CD4-positive, alpha-beta T cell treated with Interleukin-17A for 1 hour (primary cell): ENCODE measurements around the gene NOX5.
A peak's percentile ranks its signal among the peaks of the same experiment; 100 is the strongest.
"Not testable (repeated sequence)": the region's sequence is repeated elsewhere in the genome, so short reads cannot be mapped to it uniquely, and the experiment has no call there.

Source experiments
- DNase-seq: peaks from one replicate; pipeline ENCODE4 v3.0.0-alpha.2; 2020

Gene NOX5

DNA sequence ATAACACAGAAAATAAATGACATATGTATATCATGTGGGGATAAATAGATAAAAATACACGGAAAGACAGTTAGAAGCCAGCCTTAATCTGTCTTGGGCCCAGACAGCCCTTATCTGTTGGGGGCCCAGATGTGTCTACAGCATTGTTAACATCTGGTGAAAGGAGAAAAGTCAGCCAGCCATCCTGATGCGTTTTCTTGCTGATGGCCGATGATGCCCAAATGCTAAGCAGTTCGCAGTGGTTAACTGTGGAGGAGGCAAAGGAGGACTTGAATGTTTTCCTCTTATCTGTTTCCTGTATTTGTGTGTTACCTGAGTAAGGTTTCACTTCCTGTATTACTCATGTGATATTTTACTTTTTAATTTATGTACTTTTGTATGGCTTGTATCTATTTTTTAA, 46.2 kb downstream of the NOX5 start:
- peak; percentile 25 for DNase-seq

DNA sequence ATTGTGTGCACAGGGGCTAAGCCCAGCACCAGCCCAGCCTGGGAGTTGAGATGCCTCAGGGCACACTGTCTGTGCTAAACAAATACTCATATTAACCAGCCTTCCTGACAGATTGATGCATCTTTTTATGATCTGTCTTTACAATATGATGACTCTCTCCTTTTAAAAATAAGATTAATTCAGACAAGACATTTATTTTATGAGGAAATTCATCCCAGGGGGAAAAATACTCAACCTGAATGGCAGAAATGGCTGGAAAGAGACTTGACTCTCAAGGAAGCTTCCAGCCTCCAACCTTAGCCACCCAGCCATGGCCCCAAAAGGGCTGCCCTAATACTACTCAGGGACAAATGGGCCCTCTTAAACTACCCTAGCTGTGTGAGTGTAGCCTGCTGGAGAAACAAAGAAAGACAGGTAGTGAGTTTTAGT, 46.9 kb downstream of the NOX5 start:
- no peak for DNase-seq

DNA sequence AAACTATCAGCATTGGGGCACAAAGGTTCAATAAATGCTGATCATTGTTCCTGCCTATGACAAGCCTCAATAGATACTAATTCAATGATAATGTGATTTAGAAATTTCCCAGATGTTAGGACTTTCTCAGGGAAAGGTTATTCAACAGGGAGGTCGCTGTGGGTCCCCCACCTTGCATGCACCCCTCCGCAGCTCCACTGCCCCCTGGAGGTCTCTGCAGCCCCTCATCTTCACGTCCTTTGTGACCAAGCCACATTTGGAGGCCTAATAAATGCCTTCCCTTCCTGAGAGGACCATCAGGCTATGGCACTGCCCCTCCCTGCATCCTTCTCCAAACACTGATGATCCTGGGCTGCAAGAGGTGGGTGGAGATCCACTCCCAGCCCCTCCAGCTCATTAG, 50.2 kb downstream of the NOX5 start:
- DNase-seq: no peak

DNA sequence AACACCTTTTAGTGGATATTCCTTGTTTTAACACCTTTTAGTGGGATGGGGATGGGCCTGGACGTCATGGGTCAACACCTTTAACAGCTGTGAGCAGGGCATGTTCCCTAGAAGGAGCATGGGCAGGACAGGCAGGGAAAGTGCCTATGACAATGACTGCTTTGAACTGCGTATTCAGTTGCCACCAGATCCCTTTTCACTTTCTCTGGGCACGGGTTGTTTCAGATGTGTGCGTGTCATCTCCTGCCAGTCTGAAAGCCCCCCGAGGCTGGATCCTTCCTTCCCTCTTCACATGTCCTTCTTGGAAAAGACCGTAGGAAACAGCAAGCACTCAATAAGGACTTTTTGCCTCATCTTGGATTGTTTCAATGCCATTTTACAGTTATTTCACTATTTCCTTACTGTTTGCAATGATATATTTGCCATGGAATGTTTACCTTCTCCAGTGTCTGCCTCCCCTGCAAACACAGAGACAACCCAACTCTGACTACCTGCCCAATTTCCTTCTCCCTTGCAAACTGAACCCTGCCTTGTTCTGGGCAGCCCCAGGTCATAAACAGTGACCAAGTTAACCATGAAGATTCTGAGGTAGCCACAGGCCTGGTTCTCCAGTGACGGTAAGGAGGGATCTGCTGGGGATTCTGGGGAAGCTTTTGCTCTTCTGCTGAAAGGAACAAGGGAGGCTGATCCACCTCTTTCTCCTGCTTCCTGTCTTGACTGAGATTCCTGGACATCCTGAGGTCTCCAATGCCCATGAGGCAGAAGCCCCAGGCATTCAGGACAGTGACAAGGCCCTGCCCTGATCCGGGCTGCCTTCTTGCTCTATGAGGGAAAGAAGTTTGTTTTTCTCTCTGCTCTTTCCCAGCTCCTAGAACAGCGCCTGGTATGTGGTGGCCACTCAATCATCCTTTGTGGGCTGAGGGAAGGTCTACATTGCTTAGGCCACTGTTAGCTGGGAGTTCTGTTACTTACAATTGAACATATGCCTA, 51.8 kb downstream of the NOX5 start:
- DNase-seq: no peak

DNA sequence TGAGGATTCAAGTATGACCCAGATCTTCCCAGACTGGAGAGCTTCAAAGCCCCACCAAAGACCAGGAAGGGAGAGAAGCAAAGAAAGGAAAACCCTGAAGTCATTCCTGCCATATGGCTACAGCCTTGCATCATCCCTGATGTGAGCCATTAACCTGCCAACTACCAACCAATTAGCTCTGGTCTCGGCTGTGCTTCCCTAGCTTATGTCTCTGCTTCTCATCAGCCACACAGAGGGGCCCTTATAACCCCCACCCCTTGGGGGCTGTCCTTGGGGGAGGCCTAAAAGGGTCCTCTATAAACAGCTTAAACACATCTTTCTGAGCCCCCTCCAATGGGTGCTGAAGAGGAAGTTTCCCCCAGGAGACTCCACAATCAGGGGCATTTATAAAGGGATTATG, 52.8 kb downstream of the NOX5 start:
- no peak for DNase-seq

DNA sequence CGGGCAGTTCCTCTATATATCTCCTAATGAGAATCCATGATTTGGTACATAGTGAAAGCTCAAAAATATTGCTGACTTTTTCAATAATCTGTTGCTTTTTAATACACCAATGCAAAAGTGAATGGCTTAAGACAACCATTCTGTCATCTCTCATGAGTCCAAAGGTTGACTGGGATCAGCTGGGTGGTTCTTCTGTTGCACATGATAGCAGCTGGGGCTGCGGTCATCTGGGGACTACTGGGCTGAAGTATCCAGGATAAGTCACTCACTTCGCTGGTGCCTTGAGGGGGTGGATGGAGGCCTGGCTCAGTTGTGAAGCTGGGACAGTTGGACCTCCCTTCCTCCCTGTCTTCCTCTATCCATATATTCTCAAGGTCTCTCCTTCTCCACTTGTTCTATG, 53.7 kb downstream of the NOX5 start:
- no peak for DNase-seq

DNA sequence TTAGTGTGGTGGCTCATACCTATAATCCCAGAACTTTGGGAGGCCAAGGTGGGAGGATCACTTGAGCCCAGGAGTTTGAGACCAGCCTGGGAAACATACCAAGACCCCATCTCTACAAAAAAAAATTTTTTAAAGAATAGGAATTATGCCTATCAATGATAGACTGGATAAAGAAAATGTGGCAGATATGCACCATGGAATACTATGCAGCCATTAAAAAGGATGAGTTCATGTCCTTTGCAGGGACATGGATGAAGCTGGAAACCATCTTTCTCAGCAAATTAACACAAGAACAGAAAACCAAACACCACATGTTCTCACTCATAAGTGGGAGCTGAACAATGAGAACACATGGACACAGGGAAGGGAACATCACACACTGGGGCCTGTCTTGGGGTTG, 54.8 kb downstream of the NOX5 start:
- not testable (repeated sequence) for DNase-seq

DNA sequence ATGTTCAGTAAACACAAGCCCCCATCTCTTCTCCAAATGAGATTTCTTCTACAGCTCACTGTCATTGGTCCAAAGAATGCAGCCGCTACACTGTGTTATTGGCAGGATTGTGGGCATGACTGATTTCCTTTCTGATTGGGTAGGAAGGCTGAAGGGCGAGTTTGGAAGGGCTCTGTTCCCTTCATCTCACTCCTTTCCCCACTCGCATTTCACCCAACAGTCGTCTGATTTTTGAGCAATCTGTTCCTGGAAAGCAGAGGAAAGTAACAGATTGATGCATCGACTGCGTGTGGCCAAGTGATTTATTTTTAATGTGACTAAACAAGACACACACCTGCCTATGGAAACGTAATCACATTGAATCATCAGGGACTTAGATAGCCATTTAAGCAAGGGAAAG, 55.5 kb downstream of the NOX5 start:
- no peak for DNase-seq

DNA sequence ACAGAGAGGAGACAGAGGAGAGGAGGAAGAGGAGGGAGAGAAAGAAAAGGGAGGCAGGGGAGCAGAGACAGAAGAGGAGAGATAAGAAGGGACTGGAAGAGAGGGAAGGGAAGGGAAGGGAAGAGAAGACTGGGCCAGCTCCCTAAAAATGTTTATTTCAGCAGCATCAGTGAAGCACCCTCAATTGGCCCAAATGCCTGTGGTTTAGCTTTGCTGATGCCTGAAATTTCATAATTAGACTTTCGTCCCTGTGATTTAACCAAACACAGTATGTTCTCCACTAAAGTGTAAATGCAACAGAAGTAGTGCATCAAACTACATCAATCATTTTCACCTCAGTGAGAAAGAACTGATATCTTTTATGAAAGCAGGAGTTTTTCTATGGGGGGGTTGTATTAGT, 55.9 kb downstream of the NOX5 start:
- no peak for DNase-seq

DNA sequence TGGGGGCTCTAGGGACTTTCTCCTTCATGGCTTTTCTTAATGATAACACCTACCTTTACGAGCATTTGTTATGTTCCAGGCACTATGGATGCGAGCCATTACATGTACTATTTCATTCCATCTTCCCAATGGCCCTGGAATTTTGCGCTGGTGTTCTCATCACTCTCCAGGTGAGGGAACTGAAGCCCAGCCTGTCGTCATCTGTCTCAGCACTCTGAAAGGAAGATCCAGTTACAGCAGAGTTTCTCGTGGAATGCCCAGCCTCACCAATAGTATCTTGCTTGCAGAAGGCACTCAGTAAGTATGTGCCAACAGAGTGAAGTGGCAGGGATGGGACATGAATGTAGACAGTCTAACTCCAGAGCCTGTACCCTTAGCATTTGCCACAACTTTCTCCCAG, 56.8 kb downstream of the NOX5 start:
- no peak for DNase-seq

DNA sequence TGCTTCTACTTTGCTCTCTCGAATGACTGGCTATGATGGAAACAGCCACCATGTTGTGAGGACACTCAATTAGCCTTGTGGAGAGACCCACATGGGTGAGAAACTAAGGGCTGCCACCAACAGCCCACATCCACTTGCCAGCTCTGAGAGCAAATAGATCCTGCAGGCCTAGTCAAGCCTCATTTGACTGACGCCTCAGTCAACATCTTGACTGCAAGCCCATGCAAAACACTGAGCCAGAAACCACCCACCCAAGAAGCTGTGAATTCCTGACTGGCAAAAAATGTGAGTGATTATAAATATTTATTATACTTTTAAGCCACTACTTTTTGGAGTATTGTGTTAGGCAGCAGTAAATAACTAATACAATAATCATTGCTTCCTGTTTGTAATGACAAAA, 58.4 kb downstream of the NOX5 start:
- DNase-seq: no peak

DNA sequence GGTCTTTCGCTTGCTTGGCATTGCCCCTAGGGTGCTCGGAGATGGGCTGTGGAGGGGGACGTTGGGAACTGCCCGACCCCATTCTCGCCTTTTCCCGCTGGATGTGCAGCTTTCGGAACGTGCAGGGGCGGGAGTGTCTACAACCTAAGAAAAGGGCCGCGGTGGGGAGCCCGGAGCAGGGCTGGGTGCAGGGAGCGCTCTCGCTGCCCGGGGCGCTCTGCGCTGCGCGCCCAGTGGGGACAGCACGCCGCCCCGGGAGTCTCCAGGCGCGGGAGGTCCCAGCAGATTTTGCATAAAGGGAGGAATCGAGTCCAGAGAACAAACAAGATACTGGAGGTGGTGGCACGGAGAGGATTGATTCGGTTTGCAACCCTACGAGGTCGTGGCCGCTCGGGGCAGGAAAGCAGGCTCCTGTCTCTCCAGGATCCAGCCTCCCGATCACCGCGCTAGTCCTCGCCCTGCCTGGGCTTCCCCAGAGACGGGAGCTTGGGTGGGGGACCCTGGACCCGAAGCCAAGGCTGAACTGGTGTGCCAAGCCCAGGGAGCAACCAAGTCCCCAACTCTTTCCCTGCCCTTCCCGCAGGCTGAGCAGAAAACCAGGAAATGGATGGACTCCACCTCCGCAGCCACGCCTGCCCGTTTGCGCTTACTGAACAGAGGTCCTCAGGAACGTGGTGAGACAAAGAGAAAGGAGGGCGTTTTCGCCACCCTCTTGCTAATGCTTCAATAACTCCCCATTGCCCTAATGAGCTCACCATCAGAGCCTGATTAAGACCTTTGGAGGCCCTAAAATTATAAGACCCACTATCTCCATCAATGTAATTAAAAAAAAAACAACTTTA, 59.7 kb downstream of the NOX5 start:
- no peak for DNase-seq

DNA sequence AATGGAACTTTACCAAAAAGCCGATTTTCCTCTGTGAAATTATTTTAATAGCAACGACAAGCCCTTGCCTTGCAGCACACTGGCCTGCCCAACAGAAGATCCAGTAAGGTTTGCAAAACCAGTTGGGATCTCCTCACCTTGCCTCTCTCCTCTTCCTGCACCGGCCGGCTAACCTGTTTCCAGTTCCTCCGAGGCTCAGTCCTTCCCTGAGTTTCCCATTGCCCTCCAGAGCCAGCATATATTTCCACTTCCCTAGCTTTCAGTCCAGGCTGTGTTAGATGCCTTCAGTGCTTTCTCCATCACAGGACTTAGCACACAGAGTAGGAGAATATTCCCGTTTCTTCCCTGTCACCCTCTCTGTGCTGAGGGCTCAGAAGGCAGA, 60.3 kb downstream of the NOX5 start:
- DNase-seq: no peak

DNA sequence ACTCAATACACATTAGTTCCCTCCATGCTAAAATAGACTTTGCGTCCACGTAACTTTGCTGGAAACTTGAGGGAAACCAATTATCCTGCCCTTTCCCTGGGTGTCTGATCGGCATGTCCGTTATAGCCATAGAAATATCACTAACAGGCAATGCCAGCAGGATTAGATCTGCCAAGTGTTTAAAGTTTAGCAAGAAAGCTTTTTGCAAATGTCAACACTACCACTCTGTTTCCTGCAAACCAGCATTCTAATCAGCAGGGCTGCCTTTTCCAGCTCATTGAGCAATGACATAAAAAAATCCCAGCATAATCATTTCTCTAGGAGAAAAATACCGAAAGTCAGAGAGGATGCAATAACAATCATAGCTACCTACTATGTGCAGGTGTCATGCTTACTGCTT, 60.9 kb downstream of the NOX5 start:
- no peak for DNase-seq

DNA sequence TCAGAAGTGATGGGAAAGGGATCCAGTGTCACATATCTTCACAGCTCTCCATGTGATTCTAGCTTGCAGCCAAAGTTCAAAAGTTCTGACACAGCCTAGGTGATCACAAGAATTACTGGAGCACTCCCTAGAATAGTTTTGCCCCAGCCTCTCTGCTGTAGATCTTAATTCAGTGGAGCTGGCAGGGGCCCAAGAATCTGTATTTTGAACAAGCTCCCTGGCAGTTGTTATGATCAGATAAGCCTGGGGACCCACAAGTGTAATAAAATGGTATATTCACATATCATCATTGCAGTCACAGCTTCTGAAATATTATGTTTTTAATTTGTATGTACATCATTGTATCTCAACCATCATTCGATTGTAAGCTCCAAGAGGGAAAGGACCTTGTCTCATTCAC, 62.3 kb downstream of the NOX5 start:
- DNase-seq: no peak

DNA sequence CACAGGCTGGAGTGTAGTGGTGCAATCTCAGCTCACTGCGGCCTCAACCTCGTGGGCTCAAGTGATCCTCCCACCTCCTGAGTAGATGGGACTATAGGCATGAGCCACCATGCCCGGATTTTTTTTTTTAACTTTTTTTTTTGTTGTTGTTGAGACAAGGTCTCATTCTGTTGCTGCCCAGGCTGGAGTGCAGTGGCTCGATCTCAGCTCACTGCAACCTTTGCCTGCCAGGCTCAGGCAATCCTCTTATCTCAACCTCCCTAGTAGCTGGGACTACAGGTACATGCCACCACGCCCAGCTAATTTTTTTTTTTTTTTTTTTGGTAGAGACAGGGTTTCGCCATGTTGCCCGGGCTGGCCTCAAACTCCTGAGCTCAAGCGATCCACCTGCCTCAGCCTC, 64.1 kb downstream of the NOX5 start:
- no peak for DNase-seq

DNA sequence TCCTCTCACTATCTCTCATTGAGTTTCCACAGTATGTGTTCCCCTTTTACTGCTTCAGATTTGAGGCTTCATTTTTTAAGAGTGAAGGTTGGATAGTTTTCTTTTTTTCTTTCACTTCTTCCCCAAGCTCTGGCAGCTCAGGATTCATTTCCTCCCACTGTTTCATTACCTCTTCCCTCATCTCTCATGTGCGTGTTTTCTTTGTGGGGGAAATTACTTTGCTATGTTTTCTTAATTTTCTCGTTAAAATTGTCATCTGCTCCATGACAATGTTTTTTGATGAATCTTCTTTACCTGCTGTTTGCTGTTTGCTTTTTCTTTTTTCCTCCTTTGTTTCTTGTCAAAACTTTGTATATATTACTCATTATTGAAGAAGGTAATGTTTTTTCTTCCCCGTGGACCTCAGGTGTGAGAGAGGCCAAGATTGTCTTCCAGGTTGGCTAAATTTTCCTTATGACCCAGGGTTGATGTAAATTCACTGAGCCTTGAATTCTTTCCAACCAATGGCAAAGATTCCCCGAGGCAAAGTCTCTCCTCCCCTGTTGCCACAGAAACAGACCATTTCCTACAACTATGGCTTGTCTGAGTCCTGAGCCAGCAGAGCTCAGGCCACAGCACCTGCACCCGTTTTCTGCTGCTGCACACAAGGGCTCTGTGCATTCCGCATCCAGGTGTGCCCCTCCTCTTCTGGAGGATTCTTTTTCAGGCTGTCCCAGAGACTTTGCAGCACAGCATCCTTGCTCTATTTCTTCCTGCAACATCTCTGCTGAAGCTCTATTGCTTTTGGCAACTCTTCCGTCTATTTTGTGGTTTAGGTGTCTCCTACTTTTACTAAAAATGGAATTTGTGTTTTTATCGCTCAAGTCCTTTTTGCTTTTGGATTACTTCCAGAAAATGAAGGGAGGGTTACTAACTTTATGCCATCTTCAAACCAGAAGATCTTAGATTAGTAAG, 66.1 kb downstream of the NOX5 start:
- no peak for DNase-seq

DNA sequence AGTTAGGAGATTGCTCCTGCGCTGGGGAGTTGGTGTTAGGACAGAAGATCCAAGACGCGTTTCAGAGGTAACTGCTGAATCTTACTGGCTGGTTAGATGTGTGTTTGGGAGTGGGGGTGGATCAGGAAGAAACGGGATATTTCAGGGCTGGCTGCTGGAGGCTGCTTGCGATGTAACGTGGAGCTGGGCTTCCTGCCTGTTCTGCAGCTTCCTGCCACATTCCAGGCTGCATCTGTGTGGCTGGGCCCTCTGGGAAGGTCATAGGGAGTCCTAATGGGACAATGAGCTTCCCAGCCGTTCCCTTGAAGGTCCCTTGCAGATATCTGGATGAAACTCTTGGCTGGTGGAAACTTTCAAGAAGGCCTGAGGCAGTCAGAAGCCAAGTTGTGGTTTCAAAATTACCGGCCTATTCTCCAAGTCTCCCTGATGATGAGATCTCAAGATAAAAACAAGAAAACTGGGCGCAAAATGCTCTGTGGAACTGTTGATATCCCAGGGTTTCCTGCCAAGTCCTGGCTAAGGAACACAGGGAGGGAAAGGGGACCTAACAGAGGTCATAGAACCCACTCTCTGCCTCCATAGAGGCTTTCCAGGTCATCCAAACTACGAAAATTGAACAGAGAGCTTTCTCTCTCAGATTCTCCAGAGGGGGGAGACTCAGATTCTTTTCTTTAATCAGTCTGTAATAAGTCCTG, 67.0 kb downstream of the NOX5 start:
- no peak for DNase-seq

DNA sequence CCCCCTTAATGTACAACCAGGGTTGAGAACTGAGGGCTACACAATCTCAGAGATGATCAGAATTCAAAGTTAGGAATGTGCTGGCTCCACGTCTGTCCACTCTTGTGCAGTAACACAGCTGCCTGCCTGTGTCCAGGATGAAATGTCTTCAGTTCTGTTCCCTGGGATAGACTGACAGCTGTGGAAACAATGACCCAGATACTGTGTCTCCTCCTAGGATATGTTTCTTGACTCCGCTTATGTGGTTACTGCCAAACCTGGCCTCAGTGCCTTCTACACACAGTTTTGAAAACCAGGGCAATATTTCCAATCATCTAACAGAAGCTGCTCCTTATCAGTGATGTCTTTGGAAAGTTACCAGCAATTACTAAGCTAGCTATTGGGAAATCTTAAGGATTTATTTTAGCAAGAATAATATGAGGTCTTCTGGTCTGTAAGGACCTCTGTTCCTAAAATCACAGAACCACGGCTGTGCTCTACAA, 67.6 kb downstream of the NOX5 start:
- no peak for DNase-seq

DNA sequence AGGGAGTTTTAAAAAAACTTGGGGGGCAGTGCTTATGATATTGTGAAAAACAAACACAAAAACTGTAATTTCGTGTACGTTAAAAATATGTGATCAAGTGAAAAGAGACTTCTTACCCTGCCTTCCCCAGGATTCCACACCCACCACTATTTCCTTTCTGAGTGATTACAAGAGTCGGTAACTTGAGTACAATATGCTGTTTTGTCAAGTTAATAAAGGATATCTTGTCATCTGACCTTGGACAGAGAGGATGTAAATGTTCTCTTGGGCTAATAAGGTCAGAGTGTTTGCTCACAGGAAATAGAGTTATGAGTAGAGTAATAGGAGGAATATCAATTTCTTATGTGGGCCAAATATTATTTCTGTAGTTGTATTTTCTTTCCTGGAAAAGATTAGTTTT, 68.1 kb downstream of the NOX5 start:
- DNase-seq: no peak

DNA sequence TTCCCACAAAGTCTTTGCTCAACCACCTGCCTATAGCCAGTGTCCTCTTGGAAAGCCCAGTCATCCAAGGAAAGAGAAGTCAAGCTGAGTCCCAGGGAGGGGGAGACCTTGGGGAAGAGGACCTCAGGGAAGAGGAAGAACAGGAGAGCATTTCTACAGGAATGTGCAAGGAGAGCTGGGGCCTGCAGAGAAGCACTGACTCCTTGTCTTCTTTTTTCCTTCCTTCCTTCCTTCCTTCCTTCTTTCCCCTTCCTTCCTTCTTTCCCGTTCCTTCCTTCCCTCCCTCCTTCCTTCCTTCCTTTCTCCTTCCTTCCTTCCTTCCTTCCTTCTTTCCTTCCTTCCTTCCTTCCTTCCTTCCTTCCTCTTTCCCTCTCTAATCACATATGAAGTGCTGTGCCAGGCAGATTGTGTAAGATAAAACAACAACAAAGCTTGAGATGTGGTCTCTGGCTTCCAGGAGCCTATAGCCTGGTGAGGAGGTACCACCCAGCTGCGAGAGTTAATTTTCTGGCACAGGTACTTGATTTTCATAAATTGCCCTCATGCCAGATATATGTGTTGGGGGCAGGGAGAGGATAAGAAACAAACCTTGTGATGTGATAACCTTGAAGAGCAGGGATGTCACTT, 70.0 kb downstream of the NOX5 start:
- DNase-seq: no peak
